ENCODE results near the gene COMMD7.
"Not testable (repeated sequence)": the region's sequence is repeated elsewhere in the genome, so short reads cannot be mapped to it uniquely, and the experiment has no call there.

COMMD7 gene

DNA sequence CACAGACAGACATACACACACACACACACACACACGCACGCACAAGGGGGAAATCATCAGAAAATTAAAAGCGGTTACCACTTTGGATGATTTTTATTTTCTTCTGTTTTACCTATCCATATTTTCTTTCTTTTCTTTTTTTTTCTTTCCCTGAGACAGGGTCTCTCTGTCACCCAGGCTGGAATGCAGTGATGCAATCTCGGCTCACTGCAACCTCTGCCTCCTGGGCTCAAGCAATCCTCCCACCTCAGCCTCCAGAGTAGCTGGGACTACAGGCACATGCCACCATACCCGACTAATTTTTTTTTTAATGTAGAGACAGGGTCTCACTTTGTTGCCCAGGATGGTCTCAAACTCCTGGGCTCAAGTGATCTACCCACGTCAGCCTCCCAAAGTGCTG lies 14.8 kb downstream of the COMMD7 start:
- DNase-seq (ENCODE audit: low spot score): not testable (repeated sequence)

GRCh38 chr20:32727683-32728082 lies 15.6 kb downstream of the COMMD7 start:
- no peak for DNase-seq (ENCODE audit: low spot score)

DNA sequence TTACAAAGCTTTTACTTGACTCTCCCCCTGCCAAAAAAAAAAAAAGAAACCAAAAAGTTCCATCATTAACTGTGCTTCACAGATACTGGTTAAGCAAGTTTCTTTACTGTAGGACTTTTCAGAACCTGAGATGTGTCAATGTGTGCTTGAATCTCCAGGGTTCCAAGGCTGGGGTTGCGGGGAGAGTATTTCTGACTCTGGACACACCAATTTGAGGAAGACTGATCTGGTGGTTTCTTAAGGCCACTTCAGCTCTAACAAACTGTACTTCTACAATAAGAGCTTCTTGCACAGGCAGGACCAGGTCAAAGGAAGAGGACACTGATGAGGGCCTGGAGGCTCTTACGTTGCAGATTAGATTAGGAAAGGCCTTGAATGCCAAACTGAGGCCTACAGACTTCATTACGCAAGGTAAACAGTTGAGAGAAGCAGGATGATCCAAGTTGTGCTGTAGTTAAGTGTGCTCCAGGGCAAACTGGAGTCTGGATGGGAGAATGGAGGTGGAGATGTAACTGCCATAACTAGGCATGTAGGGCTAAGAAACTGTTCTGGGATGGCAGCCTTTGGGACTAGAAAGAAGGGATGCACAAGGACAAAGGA lies 24.4 kb downstream of the COMMD7 start:
- DNase-seq (ENCODE audit: low spot score): no peak

DNA sequence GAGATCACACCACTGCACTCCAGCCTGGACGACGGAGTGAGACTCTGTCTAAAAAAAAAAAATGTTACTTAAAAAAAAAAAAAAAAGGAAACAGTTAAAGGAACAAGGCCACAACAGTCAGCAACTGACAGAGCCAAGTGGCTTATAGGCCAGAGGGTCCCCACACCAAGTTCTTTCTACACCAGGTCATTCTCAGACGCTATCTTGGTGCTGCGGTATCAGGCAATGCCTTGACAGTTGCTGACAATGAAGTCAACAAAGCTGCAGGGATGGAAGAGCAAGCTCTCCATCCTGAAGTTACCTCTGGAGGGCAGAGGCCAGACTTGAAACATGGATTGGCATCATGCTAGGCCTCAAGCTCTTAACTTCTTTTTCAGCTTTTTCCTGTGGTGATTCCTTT lies 31.9 kb downstream of the COMMD7 start:
- no peak for DNase-seq (ENCODE audit: low spot score)

GRCh38 chr20:32709632-32710121 lies 33.6 kb downstream of the COMMD7 start:
- DNase-seq (ENCODE audit: low spot score): no peak

GRCh38 chr20:32709029-32709631 lies 34.1 kb downstream of the COMMD7 start:
- DNase-seq (ENCODE audit: low spot score): not testable (repeated sequence)

DNA sequence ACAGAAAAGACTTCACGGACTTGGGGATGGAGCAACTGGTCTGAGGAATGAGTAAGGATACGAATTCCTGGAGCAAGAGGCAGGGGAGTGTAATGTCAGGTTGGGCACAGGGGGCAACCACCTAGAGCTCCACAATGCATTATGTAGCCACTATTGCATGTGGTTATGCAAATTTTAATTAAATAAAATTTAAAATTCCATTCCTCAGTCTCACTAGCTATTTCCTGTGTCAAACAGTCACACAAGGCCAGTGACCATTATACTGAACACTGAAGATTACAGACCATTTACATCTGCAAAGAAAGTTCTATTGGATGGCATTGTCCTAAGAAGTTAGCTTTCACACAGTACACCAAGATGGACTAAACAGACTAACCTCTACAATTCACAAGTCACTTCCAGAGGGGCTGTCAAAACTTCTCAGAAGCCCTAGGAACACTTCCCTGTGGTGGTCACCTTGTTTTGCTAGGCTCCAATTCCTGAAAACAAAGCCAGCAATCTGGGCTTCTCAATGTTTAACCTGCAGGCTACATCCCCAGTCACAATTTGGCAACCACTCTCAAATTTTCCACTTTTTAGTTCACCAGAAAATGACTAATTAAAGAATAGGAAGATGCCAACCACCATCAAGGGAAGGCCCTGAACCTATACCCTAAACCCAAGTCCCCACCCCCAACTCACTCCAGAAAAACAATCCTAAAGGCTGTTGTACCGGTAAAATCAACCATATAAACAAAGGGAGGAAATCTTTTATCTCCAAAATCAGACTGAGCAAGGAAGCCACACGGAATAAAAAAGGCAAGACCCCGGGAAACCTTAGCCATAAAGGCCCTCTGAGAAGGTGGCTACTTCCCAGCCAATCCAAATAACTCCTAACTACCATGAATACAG lies 35.3 kb downstream of the COMMD7 start:
- DNase-seq (ENCODE audit: low spot score): no peak

GRCh38 chr20:32706486-32706885 lies 36.8 kb downstream of the COMMD7 start:
- no peak for DNase-seq (ENCODE audit: low spot score)

DNA sequence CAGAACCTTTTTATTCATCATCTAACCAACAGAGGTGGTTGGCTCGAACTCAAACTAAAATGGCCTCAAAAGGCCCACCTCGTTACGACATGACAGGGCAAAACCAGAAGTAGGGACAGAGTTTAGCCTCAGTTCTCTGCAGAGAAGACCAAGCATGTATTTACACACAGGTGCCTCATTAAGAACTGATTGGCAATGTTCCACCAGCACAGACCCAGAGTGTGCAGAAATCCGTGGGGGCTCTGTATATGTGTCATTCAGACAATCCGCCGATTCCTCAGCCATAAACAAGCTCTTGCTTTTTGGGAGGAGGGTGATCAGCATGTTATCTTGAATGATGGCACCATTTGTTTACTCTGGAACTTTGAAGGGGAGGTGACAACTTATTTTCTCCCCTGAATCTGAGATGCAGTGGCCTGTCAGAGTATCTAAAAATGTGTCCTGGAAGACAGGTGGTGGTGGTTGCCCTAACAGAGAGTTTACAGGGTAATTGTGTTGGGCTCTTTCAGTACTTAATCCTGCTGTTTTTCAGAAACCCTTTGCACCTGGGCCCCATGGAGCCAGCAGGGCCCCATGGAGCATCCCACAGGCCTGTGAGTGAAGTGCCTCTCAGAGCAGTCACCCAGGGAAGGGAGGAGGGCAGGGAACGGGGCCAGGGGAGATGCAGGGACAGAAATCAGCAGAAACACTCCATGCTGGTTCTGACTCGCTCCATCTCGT lies 40.4 kb downstream of the COMMD7 start:
- DNase-seq (ENCODE audit: low spot score): no peak

DNA sequence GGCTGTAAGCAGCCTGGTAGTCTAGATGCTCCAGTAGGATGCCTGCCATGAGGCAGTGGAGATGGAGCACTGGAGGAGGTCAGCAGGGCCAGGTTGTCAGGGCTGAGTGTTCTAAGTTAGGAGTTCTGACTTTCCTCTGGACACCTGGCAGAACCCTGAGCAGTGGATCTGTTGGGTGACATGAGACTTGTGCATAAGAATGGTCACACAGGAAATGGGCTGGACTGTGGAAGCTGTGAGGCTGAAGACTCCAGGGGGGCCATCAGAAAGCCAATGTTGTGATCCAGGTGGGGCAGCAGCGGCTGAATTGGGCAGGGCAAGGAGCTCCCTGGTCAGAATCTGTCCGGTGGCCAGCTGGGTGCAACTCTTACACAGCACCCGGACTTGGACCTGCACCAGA lies 45.7 kb downstream of the COMMD7 start:
- no peak for DNase-seq (ENCODE audit: low spot score)

DNA sequence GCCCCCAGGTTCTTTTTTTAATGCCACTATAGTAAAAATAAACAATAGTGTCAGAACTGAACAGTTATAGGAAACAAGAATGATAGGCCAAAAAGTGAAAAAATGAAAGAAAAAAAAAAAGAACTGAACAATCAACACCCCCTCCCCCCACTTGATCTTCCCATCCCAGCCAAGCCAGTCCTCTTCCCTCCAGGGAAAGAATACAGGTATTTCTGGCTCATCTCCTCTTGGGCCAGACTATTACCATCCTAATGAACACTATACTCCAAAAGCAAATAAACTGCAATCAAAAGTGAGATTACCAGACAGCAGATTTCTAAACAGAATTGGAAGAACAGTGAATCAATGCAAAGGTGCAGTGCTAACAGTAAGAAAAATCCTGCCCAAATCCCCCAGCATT lies 48.2 kb downstream of the COMMD7 start:
- DNase-seq (ENCODE audit: low spot score): no peak

GRCh38 chr20:32688966-32689365 lies 54.3 kb downstream of the COMMD7 start:
- not testable (repeated sequence) for DNase-seq (ENCODE audit: low spot score)

DNA sequence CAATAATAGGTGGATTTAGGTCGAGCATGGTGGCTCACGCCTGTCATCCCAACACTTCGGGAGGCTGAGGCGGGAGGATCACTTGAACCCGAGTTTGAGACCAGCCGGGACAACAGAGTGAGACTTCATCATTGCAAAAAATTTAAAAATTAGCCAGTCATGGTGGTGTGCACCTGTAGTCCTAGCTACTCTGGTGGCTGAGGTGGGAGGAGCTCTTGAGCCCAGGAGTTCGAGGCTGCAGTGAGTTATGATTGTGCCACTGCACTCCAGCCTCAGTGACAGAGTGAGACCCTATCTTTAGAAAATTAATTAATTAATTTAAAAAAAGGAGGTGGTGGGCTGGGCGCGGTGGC lies 56.1 kb downstream of the COMMD7 start:
- no peak for DNase-seq (ENCODE audit: low spot score)

- no peak for DNase-seq (ENCODE audit: low spot score)
These were observed 56.6 kb downstream of the COMMD7 start for GRCh38 chr20:32686530-32687179.

GRCh38 chr20:32685541-32686529 lies 57.4 kb downstream of the COMMD7 start:
- peak; percentile 62 for DNase-seq (ENCODE audit: low spot score)

DNA sequence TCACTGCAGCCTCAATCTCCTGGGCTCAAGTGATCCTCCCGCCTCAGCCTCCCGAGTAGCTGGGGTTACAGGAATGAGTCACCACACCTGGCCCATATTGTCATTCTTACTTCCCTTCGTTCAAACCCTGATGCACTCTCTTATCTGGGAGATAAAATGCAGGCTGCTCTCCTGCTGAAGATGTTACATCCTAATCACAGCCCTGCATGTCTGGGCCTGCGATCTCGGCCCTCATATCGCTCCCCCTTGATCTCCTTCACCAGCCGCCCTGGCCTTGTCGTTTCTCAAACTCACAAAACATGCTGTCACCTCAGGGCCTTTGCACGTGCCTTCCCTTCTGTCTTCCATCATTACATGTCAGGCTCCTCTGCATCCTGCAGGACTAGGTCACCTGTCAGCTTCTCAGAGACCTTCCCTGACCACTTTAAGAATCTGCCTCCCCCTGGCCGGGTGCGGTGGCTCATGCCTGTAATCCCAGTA lies 60.7 kb downstream of the COMMD7 start:
- DNase-seq (ENCODE audit: low spot score): no peak

- DNase-seq (ENCODE audit: low spot score): peak; percentile 66
These were observed 61.8 kb downstream of the COMMD7 start for GRCh38 chr20:32681175-32682084.

DNA sequence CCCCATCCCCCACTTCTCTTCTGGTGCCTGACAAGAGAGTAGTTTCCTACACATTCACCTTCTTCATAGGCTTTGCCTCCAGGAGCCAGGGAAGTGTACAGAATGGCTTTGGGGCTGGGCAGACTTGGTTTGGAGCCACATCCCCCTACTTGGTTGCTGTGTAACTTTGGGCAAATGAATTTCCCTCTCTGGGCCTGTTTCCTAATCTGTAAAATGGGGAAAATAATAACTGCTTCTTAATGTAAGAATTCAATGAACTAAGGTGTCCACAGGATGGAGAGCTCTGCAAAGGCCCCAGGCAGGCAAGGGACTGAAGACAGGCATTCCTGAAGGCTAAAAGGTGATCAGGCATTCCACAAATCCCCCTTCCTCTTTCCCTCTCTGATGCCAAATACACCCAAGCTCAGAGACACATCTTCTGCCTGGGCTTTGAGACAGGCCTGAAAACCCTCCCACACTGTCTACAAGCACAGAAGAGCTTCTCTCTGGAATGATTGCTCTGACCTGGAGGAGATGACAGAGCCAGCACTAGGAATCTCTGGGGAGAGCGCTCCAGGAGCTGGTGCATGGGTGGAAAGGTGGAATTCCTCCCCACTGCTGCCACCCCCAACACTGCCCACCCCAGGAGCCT lies 62.6 kb downstream of the COMMD7 start:
- DNase-seq (ENCODE audit: low spot score): no peak

DNA sequence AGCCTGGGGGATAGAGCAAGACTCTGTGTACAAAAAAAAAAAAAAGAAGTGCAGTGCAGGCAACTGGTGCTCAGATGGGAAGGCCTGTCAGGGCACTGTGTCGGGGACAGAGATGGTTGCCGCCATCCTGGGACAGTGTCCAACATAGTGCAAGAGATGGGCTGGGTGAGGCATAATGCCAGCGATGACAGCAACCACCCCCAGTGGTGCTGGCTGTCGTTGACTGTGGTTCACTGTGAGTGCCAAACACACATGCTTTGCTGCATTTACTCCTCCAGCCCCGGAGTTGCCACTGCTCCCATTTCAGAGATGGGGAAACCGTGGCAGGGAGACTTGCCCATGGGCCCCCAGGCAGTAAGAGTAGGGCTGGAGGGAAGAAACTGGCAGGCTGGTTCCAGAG lies 64.3 kb downstream of the COMMD7 start:
- no peak for DNase-seq (ENCODE audit: low spot score)

Measured in D341Med (cell line).